Measurements from ENCODE around the gene PDGFD. TPM values are rescaled to one million over a fixed set of nuclear protein-coding genes. Genes with fewer than 3 reads are reported as not detected.

PDGFD gene
- total and polyA plus RNA-seq, 2 donors (not counting 3 experiments of a cell fraction or from before 2014, with no cell fraction given) = 6.3 to 13.1 TPM

DNA sequence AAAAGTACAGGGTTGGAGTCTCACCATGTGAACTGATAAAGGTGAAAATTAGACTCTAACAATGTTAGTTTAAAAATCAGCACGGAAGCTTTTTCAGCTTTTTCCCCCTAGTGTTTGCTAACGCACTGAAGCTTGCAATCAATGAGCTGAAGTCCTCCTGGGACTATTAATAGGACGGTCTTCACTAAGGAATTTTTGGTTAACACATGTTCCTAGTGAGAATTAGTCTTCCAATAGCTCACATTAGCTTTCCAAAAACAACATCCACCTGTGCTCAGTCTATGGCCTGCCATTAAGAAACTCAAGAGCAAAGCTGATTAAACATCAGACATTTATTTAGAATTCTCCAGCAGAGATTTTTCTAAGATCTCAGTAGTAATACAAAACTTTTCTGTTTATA lies 154.2 kb downstream of the PDGFD start:
- Histone ChIP-seq H3K4me2 (ENCODE audit: insufficient read depth, low read length) (no peak overlapping the region), H3K4me1 (ENCODE audit: control insufficient read depth, extremely low read depth, insufficient read depth, low read length) (no peaks in the 10 kb centered on the region), H3K9ac (replicated peaks; ENCODE audit: extremely low read depth, insufficient read depth, low read length) (no peak overlapping the region), H3K4me3 (replicated peaks in 1 of 3; ENCODE audit: insufficient read depth in 1 of 3, low read depth in 1 of 3, low read length in 3 of 3) (no peak overlapping the region), H3K79me2 (ENCODE audit: control insufficient read depth, insufficient read depth, low read length) (no peaks in the 10 kb centered on the region), H3K9me1 (replicated peaks; ENCODE audit: control insufficient read depth, extremely low read depth, insufficient read depth, low read length) (no peaks in the 10 kb centered on the region), H2AFZ (ENCODE audit: low read depth, low read length) (no peak overlapping the region), H3K9me3 (replicated peaks; ENCODE audit: control insufficient read depth, insufficient read depth, low read length) (no peaks in the 10 kb centered on the region), H3K27ac (ENCODE audit: insufficient read depth, low read depth, low read length) (no peak overlapping the region), H3K36me3 (ENCODE audit: control insufficient read depth in 2 of 2, extremely low read depth in 1 of 2, insufficient read depth in 2 of 2, low read length in 2 of 2) (no peaks in the 10 kb centered on the region), H3K27me3 (ENCODE audit: control insufficient read depth in 2 of 2, insufficient read depth in 2 of 2, low read length in 2 of 2) (no peaks in the 10 kb centered on the region), H4K20me1 (replicated peaks; ENCODE audit: control insufficient read depth, extremely low read depth, insufficient read depth, low read length) (no peaks in the 10 kb centered on the region)
- FAIRE-seq = no peak
- TF ChIP-seq MYC (IDR thresholded peaks at IDR 0.05; ENCODE audit: low read depth, low read length) (no peak), JUN (IDR thresholded peaks at IDR 0.05; ENCODE audit: borderline replicate concordance, insufficient read depth, insufficient read length, low read depth) (no peak), GATA2 (IDR thresholded peaks at IDR 0.05; ENCODE audit: insufficient read depth, insufficient read length, low read depth, low read length) (no peak), FOS (IDR thresholded peaks at IDR 0.05; ENCODE audit: borderline replicate concordance, insufficient read depth, low read length) (no peak), MAX (IDR thresholded peaks at IDR 0.05; ENCODE audit: insufficient read depth, insufficient read length) (no peak), POLR2A (IDR thresholded peaks at IDR 0.05; ENCODE audit: low read depth, low read length) (no peak), EZH2 (IDR thresholded peaks at IDR 0.05; ENCODE audit: borderline replicate concordance, low read depth, low read length, severe bottlenecking) (no peak), POLR2AphosphoS5 (IDR thresholded peaks at IDR 0.05; ENCODE audit: insufficient read depth, low read depth, low read length) (no peak)
- TF ChIP-seq, protein P1, sequence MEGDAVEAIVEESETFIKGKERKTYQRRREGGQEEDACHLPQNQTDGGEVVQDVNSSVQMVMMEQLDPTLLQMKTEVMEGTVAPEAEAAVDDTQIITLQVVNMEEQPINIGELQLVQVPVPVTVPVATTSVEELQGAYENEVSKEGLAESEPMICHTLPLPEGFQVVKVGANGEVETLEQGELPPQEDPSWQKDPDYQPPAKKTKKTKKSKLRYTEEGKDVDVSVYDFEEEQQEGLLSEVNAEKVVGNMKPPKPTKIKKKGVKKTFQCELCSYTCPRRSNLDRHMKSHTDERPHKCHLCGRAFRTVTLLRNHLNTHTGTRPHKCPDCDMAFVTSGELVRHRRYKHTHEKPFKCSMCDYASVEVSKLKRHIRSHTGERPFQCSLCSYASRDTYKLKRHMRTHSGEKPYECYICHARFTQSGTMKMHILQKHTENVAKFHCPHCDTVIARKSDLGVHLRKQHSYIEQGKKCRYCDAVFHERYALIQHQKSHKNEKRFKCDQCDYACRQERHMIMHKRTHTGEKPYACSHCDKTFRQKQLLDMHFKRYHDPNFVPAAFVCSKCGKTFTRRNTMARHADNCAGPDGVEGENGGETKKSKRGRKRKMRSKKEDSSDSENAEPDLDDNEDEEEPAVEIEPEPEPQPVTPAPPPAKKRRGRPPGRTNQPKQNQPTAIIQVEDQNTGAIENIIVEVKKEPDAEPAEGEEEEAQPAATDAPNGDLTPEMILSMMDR (IDR thresholded peaks at IDR 0.05; ENCODE audit: extremely low read depth in 1 of 2, insufficient read depth in 1 of 2, low read depth in 1 of 2, low read length in 2 of 2) = no peak
- dilution Hi-C loops (cut with MboI; ENCODE audit: extremely low pct_ligation_motif_present, low sequenced_read_pairs) = no loop called here
- BruUV-seq (replicated peaks) = no TSS peak
- intact Hi-C loops (cut with micrococcal nuclease) = no loop called here
- DNase-seq (ENCODE audit: low read depth, low spot score) = no peak
- ChIA-PET POLR2A (interaction anchor here (0.6 kb wide), 1 partner anchor 174 kb away, joined by 3 read pairs; no protein-coding TSS in a partner anchor), CTCF (interaction anchor here (0.7 to 1.2 kb wide), 3 partner anchors 10 to 1853 kb away, joined by 3 to 4 read pairs (median 3); no protein-coding TSS in a partner anchor)

All from endothelial cell of umbilical vein (primary cell).